Measurements from ENCODE around the gene EPC1. TPM values are rescaled to one million over a fixed set of nuclear protein-coding genes. Genes with fewer than 3 reads are reported as not detected.

EPC1 gene
- total RNA-seq, 1 experiment from 2014 or later, result 21.5 TPM

GRCh38 chr10:32266566-32266965, 80.4 kb downstream of the EPC1 start:
- no peaks in the 10 kb centered on the region; the same call in 1 of the 2 replicates for H3F3A ChIP-seq (ENCODE audit: insufficient read depth, low read depth)
- H3K4me3 ChIP-seq, result no peak overlapping the region
- H3K79me2 ChIP-seq (ENCODE audit: low read depth), result no peaks in the 10 kb centered on the region
- peaks cover 7% of the 10 kb centered on the region; the same call in 1 of the 2 replicates for H3K36me3 ChIP-seq (ENCODE audit: low read depth)
- H3K27ac ChIP-seq, result no peak overlapping the region
- ChIA-PET CTCF (no interaction called here), POLR2A (ENCODE audit: unreplicated experiment) (interaction anchor here (0.6 to 0.8 kb wide), 2 partner anchors 23 to 68 kb away, joined by 9 to 15 read pairs; no protein-coding TSS in a partner anchor)
- no peaks in the 10 kb centered on the region for H3K9me2 ChIP-seq (ENCODE audit: insufficient read depth)
- no peaks in the 10 kb centered on the region for H4K20me1 ChIP-seq (ENCODE audit: insufficient read depth)
- no peak overlapping the region for H2AFZ ChIP-seq
- 0 out of 2 replicates have a peak, but pooled peaks cover 4% of the 10 kb centered on the region for H3K4me1 ChIP-seq (replicated peaks; ENCODE audit: insufficient read depth)
- TF ChIP-seq CTCF (conservative IDR thresholded peaks at IDR 0.05), result no peak
- no peak for TF ChIP-seq EZH2 (IDR thresholded peaks at IDR 0.05; ENCODE audit: low read depth)
- no peak overlapping the region for H3K4me2 ChIP-seq
- no peak for DNase-seq
- no TSS peak for BruUV-seq (replicated peaks)
- no peaks in the 10 kb centered on the region for H3K27me3 ChIP-seq (ENCODE audit: insufficient read depth, low read depth)
- intact Hi-C loops (cut with micrococcal nuclease; ENCODE audit: unreplicated experiment), result no loop called here
- H3K9me3 ChIP-seq (ENCODE audit: insufficient read depth, low read depth), result no peaks in the 10 kb centered on the region

- intact Hi-C loops (cut with micrococcal nuclease; ENCODE audit: unreplicated experiment), result no loop called here
- no peaks in the 10 kb centered on the region for H3K9me2 ChIP-seq (ENCODE audit: insufficient read depth)
- no peaks in the 10 kb centered on the region for H3K9me3 ChIP-seq (ENCODE audit: insufficient read depth, low read depth)
- no TSS peak for BruUV-seq (replicated peaks)
- no peak overlapping the region for H2AFZ ChIP-seq
- ChIA-PET POLR2A (ENCODE audit: unreplicated experiment) (no interaction called here), CTCF (no interaction called here)
- no peaks in the 10 kb centered on the region for H3K36me3 ChIP-seq (ENCODE audit: low read depth)
- no peaks in the 10 kb centered on the region for H4K20me1 ChIP-seq (ENCODE audit: insufficient read depth)
- H3K4me2 ChIP-seq, result no peak overlapping the region
- H3F3A ChIP-seq (ENCODE audit: insufficient read depth, low read depth), result peaks cover 1% of the 10 kb centered on the region; the same call in 1 of the 2 replicates
- DNase-seq, result no peak
- no peak overlapping the region for H3K4me3 ChIP-seq
- 0 out of 2 replicates have a peak, but pooled peaks cover 4% of the 10 kb centered on the region for H3K4me1 ChIP-seq (replicated peaks; ENCODE audit: insufficient read depth)
- H3K27ac ChIP-seq, result no peak overlapping the region
- H3K79me2 ChIP-seq (ENCODE audit: low read depth), result no peaks in the 10 kb centered on the region
- TF ChIP-seq EZH2 (IDR thresholded peaks at IDR 0.05; ENCODE audit: low read depth), result no peak
- no peak for TF ChIP-seq CTCF (conservative IDR thresholded peaks at IDR 0.05)
- no peaks in the 10 kb centered on the region for H3K27me3 ChIP-seq (ENCODE audit: insufficient read depth, low read depth)
Observed at GRCh38 chr10:32265756-32266155, 81.2 kb downstream of the EPC1 start.

- no peak overlapping the region for H3K4me3 ChIP-seq
- intact Hi-C loops (cut with micrococcal nuclease; ENCODE audit: unreplicated experiment), result no loop called here
- no peaks in the 10 kb centered on the region for H3K79me2 ChIP-seq (ENCODE audit: low read depth)
- H3K9me2 ChIP-seq (ENCODE audit: insufficient read depth), result no peaks in the 10 kb centered on the region
- H3K4me1 ChIP-seq (replicated peaks; ENCODE audit: insufficient read depth), result 0 out of 2 replicates have a peak, but pooled peaks cover 4% of the 10 kb centered on the region
- no peak for DNase-seq
- TF ChIP-seq CTCF (conservative IDR thresholded peaks at IDR 0.05) (no peak), EZH2 (IDR thresholded peaks at IDR 0.05; ENCODE audit: low read depth) (no peak)
- peaks cover 5% of the 10 kb centered on the region; the same call in 1 of the 2 replicates for H3F3A ChIP-seq (ENCODE audit: insufficient read depth, low read depth)
- H3K27me3 ChIP-seq (ENCODE audit: insufficient read depth, low read depth), result no peaks in the 10 kb centered on the region
- no peaks in the 10 kb centered on the region for H3K9me3 ChIP-seq (ENCODE audit: insufficient read depth, low read depth)
- no peaks in the 10 kb centered on the region for H4K20me1 ChIP-seq (ENCODE audit: insufficient read depth)
- BruUV-seq (replicated peaks), result TSS peak; percentile 17
- H3K36me3 ChIP-seq (ENCODE audit: low read depth), result no peaks in the 10 kb centered on the region
- H2AFZ ChIP-seq, result no peak overlapping the region
- H3K27ac ChIP-seq, result no peak overlapping the region
- POLR2A ChIA-PET (ENCODE audit: unreplicated experiment), result interaction anchor here (0.7 kb wide), 1 partner anchor 207 kb away, joined by 3 read pairs; no protein-coding TSS in a partner anchor
- no peak overlapping the region for H3K4me2 ChIP-seq
- CTCF ChIA-PET, result interaction anchor here (0.6 kb wide), 1 partner anchor 34 kb away, joined by 9 read pairs; no protein-coding TSS in a partner anchor
Observed at GRCh38 chr10:32263300-32263699, 83.7 kb downstream of the EPC1 start.

All from PC-9 (cell line).